T-helper 1 cell treated with Interleukin-12 subunit alpha and Interleukin-12 subunit beta and Interleukin-4 antibody, amounts not matched to agents 30 μg/mL and 1 μg/mL, for 36 hours (primary cell): ENCODE results near the gene TSPAN10.
A peak's percentile ranks its signal among the peaks of the same experiment; 100 is the strongest.

Source experiments
- H3K27ac Mint-ChIP-seq: one replicate; pipeline ENCODE4 v1.8.0; 2021; ENCODE audit warnings: mild to moderate bottlenecking, mixed read lengths
- H3K27me3 Mint-ChIP-seq: one replicate; pipeline ENCODE4 v1.8.0; 2021; ENCODE audit warnings: low read depth, mixed read lengths
- H3K36me3 Mint-ChIP-seq: one replicate; pipeline ENCODE4 v1.8.0; 2021; ENCODE audit warnings: low read depth, mixed read lengths
- H3K4me1 Mint-ChIP-seq: one replicate; pipeline ENCODE4 v1.8.0; 2021; ENCODE audit warnings: low read depth, mixed read lengths
- H3K4me3 Mint-ChIP-seq: one replicate; pipeline ENCODE4 v1.8.0; 2021; ENCODE audit warnings: mild to moderate bottlenecking, moderate library complexity, mixed read lengths
- H3K9me3 Mint-ChIP-seq: one replicate; pipeline ENCODE4 v1.8.0; 2021; ENCODE audit warnings: mixed read lengths

TSPAN10 gene

DNA sequence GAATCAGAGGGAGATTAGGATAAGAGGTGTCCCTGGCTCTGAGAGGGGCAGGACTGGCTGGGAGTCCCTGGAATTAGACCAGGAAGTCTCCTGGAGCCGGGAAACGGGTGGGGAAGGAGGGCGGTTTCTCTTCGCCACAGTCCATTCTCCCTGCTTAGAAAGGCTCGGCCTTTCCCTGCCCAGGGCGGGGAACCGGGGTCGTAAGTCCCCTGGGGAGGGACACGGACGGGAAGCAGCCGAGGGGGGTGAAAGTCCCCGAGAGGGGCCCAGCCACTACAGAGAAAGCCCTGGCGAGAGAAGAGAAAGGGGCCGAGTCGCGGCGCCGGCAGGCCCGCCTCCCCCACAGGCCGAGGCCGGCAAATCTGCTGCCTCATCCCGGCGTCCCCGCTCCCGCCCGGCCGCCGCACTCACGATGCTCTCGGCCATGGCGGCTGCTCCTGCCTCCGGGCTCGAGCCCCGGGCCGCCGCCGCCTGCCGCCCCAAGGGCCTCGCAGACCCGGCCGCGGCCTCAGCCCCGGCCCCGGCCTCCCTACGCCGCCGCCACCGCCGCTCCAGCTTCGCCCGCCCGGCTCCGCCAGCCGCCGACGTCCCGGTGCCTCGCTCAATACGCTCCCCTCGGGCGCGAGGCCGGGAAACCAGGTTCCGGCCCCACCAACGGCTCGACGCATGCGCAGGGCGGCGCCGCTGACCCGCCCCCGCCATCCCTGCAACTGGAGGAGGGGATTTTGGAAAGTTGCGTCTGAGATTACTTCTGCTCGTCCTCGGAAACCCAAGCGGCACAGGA, at the start of gene TSPAN10, which contains the start of gene NPLOC4:
TSS of gene TSPAN10 (plus strand) at position 692 of the 784 bp plus-strand sequence. CDS start 5,217 bp downstream, outside the sequence.
TSS of gene NPLOC4 (minus strand) at position 608 of the 784 bp plus-strand sequence. CDS start at position 426, 182 bp downstream.
- Mint-ChIP-seq H3K27ac (peak within 1 kb of the TSS; percentile 82), H3K36me3 (peaks cover 8% of the 10 kb centered on the region), H3K4me1 (peaks cover 11% of the 10 kb centered on the region), H3K4me3 (peak within 1 kb of the TSS; percentile 93), H3K27me3 (no peaks in the 10 kb centered on the region), H3K9me3 (no peaks in the 10 kb centered on the region)

DNA sequence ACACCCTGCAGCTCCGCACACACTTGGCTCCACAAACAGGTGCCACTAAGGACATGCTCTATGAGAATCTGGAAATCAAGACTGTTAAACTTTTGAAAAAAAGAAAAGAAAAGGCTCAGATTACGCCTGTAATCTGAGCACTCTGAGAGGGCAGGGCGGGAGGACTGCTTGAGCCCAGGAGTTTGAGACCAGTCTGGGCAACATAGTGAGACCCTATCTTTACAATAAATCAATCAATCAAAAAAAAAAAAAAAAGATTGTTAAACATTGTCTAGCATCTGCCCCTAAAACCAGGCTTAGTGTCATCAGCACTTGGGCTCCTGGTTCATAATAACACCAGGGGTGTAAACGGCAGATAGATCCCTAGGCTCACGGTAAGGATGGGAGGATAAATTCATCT, 47.4 kb upstream of the TSPAN10 start:
- no peak overlapping the region for H3K4me3 Mint-ChIP-seq
- no peaks in the 10 kb centered on the region for H3K9me3 Mint-ChIP-seq
- no peak overlapping the region for H3K27ac Mint-ChIP-seq
- H3K27me3 Mint-ChIP-seq = no peaks in the 10 kb centered on the region
- no peaks in the 10 kb centered on the region for H3K4me1 Mint-ChIP-seq
- peaks cover 39% of the 10 kb centered on the region for H3K36me3 Mint-ChIP-seq

DNA sequence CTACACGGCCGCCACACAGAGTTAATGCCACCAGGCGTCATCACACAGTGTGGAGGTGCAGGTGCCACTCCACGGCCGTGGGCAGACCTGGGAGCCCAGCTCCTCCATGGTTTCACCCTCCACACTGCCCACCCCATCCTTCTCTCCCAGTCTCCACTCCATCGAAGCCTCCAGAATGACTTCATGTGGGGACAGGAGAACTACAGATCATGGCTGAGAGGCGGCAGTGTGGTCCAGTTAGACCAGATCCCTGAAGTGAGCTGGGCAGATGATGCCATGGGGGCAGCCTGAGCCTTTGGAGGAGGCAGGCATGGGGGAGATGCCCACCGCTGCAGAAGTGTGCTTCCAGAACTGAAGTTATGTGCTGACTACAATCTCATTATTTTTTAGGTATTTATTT, 46.9 kb upstream of the TSPAN10 start:
- peaks cover 38% of the 10 kb centered on the region for H3K36me3 Mint-ChIP-seq
- no peaks in the 10 kb centered on the region for H3K4me1 Mint-ChIP-seq
- no peak overlapping the region for H3K27ac Mint-ChIP-seq
- H3K9me3 Mint-ChIP-seq = no peaks in the 10 kb centered on the region
- H3K27me3 Mint-ChIP-seq = no peaks in the 10 kb centered on the region
- no peak overlapping the region for H3K4me3 Mint-ChIP-seq

DNA sequence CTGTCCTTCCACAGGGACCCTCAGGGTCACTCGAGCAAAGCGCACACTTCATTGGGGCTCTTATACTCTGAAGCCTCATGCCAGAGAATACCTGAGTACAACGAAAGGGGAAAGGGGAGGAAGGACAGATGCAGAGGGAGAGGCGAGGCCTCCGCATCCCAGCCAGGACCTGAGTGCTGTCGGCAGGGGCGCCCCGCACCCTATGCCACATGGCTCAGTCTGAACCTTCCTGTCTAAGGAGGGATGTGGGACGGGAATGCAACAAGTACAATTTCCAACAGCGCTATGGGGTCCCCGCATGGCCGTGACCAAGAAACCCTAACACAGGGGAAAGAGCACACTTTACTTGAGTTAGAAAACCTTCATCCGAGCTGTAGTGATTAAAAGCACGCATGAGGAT, 45.0 kb upstream of the TSPAN10 start:
- peaks cover 33% of the 10 kb centered on the region for H3K36me3 Mint-ChIP-seq
- no peaks in the 10 kb centered on the region for H3K27me3 Mint-ChIP-seq
- H3K9me3 Mint-ChIP-seq = no peaks in the 10 kb centered on the region
- H3K27ac Mint-ChIP-seq = no peak overlapping the region
- no peak overlapping the region for H3K4me3 Mint-ChIP-seq
- no peaks in the 10 kb centered on the region for H3K4me1 Mint-ChIP-seq

DNA sequence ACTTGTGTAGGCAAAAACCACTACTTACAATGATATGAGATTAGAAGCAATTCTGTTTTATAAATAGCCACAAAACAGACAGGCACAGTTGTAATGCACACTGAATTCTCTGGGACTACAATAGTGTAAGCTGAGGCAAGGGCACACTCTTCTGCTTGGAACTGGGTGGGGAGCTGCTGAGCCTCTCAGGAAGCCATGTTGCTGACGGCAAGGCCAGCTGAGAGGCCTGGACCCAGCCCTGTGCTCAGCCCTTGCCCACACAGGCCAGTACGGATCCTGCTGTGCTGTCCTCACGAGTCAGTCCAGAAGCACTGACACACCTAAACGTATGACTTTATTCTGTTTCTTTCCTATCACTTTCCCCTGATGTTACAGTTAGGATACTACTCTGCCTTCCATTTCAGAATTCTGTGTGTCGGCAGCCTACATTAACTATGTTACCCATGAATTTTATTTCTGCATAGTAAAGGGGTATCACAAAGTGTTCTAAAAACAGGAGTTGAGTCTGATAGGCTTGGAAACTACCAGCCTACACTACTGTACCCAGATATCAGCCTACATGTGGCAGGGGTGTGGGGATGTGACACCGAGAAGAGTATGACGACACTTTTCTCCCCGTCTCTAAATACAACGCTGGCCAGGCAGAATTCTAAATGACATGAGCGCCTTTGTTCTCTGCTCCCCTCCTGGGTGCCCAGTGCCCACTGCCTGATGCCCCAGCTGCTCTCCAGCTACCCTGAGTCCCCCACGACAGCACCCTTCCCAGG, 43.7 kb upstream of the TSPAN10 start:
- Mint-ChIP-seq H3K4me1 (no peaks in the 10 kb centered on the region), H3K27me3 (no peaks in the 10 kb centered on the region), H3K9me3 (no peaks in the 10 kb centered on the region)

DNA sequence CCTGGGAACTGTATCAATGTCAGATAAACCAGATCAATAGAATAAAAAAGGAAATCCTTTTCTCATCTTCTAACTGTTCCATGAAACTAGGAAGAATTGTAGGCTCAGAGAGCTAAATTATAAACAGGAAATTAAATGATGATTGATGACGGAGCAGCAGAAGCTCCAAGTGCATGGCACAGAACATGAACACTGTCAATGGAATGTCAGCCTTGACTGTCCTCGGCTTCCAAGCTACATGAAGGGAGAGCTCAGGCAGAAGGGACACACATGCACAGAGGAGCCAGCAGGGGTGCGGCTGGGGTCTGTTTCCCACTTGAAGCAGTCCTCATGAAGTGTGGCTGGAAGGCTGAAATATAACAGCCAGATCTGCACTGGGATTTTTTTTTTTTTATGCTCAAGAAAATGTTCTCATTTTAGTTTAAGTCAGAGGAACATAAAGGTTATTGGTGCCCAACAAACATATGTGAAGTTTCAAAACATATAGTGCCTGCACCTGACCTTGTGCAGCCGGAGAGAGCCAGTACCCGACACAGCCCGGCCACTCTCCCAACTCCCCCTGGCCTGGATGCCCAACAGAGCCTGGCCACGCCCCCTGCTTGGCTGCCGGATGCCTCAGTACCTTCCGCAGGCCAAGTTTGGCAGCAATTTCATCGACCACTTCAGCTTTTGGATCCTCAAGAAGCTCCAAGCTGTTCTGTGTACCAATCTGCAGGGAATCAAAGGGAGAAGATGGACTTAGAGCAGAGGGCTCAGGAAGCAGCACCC, 37.1 kb upstream of the TSPAN10 start:
- no peaks in the 10 kb centered on the region for H3K27me3 Mint-ChIP-seq
- peaks cover 30% of the 10 kb centered on the region for H3K36me3 Mint-ChIP-seq
- peaks cover 8% of the 10 kb centered on the region for H3K4me1 Mint-ChIP-seq
- H3K9me3 Mint-ChIP-seq = no peaks in the 10 kb centered on the region
- no peak overlapping the region for H3K4me3 Mint-ChIP-seq
- no peak overlapping the region for H3K27ac Mint-ChIP-seq

More for the DNA sequence above, 43.7 kb upstream of the TSPAN10 start:
- Mint-ChIP-seq H3K36me3 (peaks cover 31% of the 10 kb centered on the region), H3K27ac (peak overlapping the region; percentile 42), H3K4me3 (no peak overlapping the region)

DNA sequence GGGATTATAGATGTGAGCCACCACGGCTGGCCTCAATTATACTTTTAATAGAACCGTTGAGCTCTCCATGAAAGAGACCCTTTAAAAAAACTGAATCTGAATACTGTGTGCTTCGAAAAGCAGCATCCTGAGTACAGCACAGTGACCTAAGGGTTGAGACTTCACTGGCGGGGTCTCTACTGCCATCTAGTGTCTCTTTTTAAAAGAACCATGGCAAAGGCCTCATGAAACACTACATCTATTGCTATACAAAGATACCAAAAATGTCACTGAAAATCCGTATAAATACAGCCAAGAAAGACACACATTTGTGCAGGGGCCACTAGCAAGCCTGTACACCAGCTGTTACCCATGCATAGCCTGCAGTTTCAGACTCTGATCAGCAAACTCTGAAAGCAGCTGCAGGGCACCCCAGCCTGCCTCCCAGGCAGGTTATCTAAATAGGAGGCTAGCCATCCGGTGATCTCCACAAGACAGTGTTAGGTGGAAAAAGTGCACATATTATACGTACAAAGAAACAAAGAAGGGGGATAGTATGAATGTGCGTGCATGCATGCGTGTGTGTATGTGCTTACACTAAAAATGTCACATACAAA, 35.4 kb upstream of the TSPAN10 start:
- H3K36me3 Mint-ChIP-seq = peaks cover 32% of the 10 kb centered on the region
- H3K4me3 Mint-ChIP-seq = no peak overlapping the region
- H3K27ac Mint-ChIP-seq = no peak overlapping the region
- peaks cover 8% of the 10 kb centered on the region for H3K4me1 Mint-ChIP-seq
- no peaks in the 10 kb centered on the region for H3K9me3 Mint-ChIP-seq
- no peaks in the 10 kb centered on the region for H3K27me3 Mint-ChIP-seq

DNA sequence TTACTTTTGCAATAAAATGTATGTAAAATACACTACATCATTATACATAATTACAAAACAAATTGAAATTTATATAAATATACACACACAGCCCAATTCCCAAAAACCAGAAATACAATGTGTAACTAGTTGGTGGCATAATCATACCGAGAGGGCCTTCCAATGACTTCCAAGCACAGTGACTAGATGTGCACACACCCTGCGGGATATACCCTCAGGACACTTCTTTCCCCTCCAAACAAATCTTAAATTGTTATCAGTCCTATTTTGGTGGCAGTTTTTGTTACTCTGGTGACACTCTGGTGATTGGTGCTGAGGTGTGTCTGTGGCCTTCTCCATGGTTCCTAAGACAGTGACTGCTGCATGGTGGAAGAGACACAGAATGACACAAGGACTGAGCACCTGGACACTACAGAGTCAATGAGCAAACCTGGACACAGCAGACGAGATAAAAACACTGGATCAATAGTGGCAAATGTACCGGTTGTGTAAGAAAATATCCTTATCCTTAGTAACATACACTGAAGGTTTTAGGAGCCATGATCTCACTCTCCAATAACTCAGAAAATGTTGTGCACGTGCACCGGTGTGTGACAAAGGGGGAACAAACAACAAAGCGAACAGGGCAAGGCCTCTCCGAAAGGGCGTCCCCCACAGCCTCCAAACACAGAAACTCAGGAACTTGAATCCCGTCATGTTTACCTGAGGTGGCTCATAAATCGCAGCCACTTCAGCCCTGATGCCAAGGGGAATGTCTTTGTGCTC, 33.0 kb upstream of the TSPAN10 start:
- no peak overlapping the region for H3K4me3 Mint-ChIP-seq
- peaks cover 7% of the 10 kb centered on the region for H3K4me1 Mint-ChIP-seq
- H3K27ac Mint-ChIP-seq = no peak overlapping the region
- peaks cover 29% of the 10 kb centered on the region for H3K36me3 Mint-ChIP-seq
- H3K27me3 Mint-ChIP-seq = no peaks in the 10 kb centered on the region
- H3K9me3 Mint-ChIP-seq = no peaks in the 10 kb centered on the region

DNA sequence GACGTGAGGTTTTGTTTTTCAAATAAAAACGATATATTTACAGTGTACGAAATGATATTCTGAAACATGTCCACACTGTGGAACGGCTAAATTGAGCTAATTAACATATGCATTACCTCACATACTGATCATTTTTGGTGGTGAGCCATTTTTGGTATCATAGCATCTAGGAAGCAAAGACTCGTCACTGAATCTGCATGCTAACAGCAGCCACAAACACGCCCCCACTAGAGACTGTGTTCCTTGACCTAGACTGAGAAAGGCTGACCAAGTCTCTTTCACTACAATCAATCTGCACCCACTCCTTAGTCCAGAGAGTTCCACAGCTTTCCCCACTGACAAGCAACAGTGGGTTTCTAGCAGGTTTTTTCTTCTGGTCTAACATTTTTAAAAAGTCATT, 29.6 kb upstream of the TSPAN10 start:
- Mint-ChIP-seq H3K4me1 (peaks cover 2% of the 10 kb centered on the region), H3K9me3 (no peaks in the 10 kb centered on the region), H3K27ac (no peak overlapping the region), H3K36me3 (peaks cover 29% of the 10 kb centered on the region), H3K4me3 (no peak overlapping the region), H3K27me3 (no peaks in the 10 kb centered on the region)

DNA sequence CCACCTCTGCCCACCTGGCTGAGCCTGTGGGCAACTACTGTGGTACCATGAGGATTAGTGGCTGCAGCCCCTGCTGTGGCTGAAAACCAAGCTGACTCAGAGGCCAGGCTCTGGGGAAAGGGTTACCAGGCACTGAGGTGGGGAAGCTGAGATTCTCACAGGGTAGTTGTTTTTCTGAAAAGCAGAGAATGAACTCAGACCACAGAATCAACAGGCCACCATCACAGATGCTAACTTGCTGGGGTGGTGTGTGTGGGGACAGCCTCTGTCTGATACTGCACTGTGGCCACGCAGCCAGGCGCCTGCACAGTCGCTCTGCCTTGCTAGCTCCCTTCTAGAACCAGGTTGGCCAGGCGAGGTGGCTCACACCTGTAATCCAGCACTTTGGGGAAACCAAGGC, 28.9 kb upstream of the TSPAN10 start:
- peaks cover 32% of the 10 kb centered on the region for H3K36me3 Mint-ChIP-seq
- H3K27me3 Mint-ChIP-seq = no peaks in the 10 kb centered on the region
- no peak overlapping the region for H3K4me3 Mint-ChIP-seq
- no peak overlapping the region for H3K27ac Mint-ChIP-seq
- no peaks in the 10 kb centered on the region for H3K9me3 Mint-ChIP-seq
- H3K4me1 Mint-ChIP-seq = peaks cover 3% of the 10 kb centered on the region

DNA sequence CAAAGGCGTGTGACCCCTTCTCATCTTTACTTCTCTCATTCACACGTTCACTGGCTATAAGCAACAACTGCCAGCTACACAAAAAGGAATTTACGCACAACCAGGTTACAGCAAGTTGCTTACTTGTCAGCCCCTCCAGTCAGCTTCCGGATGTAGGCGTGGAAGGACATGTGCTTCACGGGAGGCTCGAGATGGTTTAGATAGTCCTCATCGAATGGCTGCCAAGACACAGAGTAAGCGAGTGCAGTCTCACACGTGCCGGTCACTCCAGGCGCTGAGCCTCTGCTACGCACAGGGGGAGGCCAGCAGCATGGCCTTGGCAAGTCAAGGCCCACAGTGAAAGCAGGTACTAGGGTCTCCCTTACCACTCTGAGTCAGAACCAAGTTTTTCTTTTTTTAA, 28.4 kb upstream of the TSPAN10 start:
- Mint-ChIP-seq H3K27ac (no peak overlapping the region), H3K9me3 (no peaks in the 10 kb centered on the region), H3K4me3 (no peak overlapping the region), H3K36me3 (peaks cover 36% of the 10 kb centered on the region), H3K27me3 (no peaks in the 10 kb centered on the region), H3K4me1 (peaks cover 3% of the 10 kb centered on the region)

DNA sequence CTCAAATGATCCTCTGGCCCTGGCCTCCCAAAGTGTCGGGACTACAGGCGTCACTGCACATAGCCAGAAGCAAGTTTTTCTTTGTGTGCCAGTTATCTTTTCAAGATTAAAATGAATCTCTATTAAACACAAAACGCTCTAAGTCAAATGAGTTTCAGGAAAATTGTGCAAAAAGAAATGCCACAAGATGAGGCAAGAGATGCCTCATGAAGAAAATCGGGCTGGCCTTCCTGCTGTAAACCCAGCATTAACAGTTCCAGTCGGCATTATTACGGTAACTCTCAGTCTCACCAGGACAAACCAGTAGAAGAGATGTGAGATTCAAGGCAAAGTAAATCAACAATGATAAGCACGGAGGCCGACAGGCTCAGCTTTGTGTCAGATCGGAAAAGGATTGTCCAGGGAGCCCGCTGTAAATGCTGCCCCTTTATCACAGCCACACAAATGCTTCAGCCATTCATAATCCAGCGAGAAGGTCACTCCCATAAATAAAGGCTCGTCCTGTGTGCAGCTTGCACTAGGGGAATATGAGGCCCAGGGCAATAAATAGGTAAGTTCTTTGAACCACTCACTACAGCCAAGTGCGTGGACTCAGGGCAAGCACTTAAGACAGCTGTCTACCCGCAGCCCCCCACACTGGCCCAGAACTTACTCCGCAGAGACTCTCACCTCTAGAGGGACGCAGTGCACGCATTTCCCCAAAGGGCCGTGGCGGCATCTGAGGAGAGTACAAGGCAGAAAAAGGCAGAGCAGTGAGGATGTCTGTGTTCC, 27.3 kb upstream of the TSPAN10 start:
- Mint-ChIP-seq H3K27me3 (no peaks in the 10 kb centered on the region), H3K4me1 (peaks cover 9% of the 10 kb centered on the region), H3K9me3 (no peaks in the 10 kb centered on the region), H3K4me3 (no peak overlapping the region), H3K36me3 (peaks cover 37% of the 10 kb centered on the region), H3K27ac (no peak overlapping the region)
